Endothelial cell of hepatic sinusoid (primary cell): ENCODE data around the gene ANO10.

Source experiments
- in situ Hi-C: cut with HindIII; loops from 2 replicates; pipeline ENCODE4 v1.10.0; 2017; ENCODE audit warnings: low sequenced_read_pairs

Gene ANO10

GRCh38 chr3:43353923-43354670 lies 267.7 kb downstream of the ANO10 start:
- in situ Hi-C loops = no loop called here

- in situ Hi-C loops = no loop called here
Measured at GRCh38 chr3:43353393-43353792, 268.4 kb downstream of the ANO10 start.

GRCh38 chr3:43349716-43350115 lies 272.1 kb downstream of the ANO10 start:
- in situ Hi-C loops = no loop called here

- in situ Hi-C loops = no loop called here
Measured at GRCh38 chr3:43348852-43349574, 272.8 kb downstream of the ANO10 start.

GRCh38 chr3:43348350-43348749 lies 273.5 kb downstream of the ANO10 start:
- in situ Hi-C loops = no loop called here

GRCh38 chr3:43347774-43348173 lies 274.0 kb downstream of the ANO10 start:
- in situ Hi-C loops = no loop called here

- in situ Hi-C loops = no loop called here
Measured at GRCh38 chr3:43346978-43347749, 274.6 kb downstream of the ANO10 start.

- in situ Hi-C loops = no loop called here
Measured at GRCh38 chr3:43345877-43346276, 275.9 kb downstream of the ANO10 start.

GRCh38 chr3:43345246-43345645 lies 276.6 kb downstream of the ANO10 start:
- in situ Hi-C loops = no loop called here

GRCh38 chr3:43344520-43344919 lies 277.3 kb downstream of the ANO10 start:
- in situ Hi-C loops = no loop called here

- in situ Hi-C loops = no loop called here
Measured at GRCh38 chr3:43343815-43344214, 278.0 kb downstream of the ANO10 start.

- in situ Hi-C loops = no loop called here
Measured at GRCh38 chr3:43343185-43343584, 278.6 kb downstream of the ANO10 start.

GRCh38 chr3:43341788-43342187 lies 280.0 kb downstream of the ANO10 start:
- in situ Hi-C loops = no loop called here

GRCh38 chr3:43340403-43340802 lies 281.4 kb downstream of the ANO10 start:
- in situ Hi-C loops = no loop called here

- in situ Hi-C loops = no loop called here
Measured at GRCh38 chr3:43338295-43338694, 283.5 kb downstream of the ANO10 start.

GRCh38 chr3:43335799-43336198 lies 286.0 kb downstream of the ANO10 start:
- in situ Hi-C loops = no loop called here

- in situ Hi-C loops = no loop called here
Measured at GRCh38 chr3:43334976-43335375, 286.8 kb downstream of the ANO10 start.

- in situ Hi-C loops = no loop called here
Measured at GRCh38 chr3:43331381-43331780, 290.4 kb downstream of the ANO10 start.

GRCh38 chr3:43330981-43331380 lies 290.8 kb downstream of the ANO10 start:
- in situ Hi-C loops = no loop called here

- in situ Hi-C loops = no loop called here
Measured at GRCh38 chr3:43328653-43329052, 293.2 kb downstream of the ANO10 start.

GRCh38 chr3:43327582-43327979 lies 294.2 kb downstream of the ANO10 start:
- in situ Hi-C loops = no loop called here
